Activated T-cell treated with anti-CD3 and anti-CD28 coated beads for 4 hours (primary cell): ENCODE measurements around the gene BTRC.

Experiments
- DNase-seq: peaks from one replicate; pipeline ENCODE4 v3.0.0-alpha.2; 2020

The BTRC gene

DNA sequence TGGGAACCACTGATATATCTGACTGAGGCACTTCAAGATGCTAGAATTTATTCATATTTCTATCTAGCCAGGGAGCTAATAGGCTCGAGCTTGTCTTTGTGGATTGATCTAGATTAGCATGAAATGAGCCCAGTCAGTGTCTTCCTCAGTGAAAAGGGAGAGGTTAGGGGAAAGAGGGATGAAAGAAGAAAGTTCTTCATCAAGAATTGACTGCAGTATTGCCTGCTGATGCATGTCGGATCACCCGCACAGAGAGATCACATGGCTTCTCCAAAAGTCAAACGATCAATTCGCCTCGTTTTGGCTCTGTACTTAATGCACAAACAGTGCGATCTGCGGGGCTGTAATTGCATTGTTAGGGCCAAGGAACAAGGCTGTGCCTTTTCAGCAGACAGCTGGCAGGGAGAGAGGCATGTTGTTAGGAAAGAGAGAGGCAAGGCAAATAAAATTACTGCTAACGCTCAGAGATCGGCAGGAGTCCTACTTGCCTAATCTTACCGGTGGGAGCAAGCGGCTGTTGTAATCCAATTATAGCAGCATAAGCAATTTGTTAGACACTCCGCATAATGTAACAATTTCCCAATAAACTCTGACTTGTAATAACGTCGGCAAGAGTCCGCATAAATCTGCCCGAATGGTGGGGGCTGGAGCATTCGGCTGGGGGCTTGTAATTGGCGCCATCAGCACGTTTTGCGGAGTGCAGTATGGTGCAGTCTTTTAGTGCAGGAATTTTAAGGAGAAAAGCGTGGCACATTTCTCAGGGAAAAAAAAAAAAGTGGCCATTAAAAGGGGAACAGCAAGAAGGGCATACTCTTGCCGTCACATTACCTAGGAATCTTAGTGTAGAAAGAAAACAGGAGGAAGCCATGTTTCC, 132.0 kb downstream of the BTRC start:
- no peak for DNase-seq

DNA sequence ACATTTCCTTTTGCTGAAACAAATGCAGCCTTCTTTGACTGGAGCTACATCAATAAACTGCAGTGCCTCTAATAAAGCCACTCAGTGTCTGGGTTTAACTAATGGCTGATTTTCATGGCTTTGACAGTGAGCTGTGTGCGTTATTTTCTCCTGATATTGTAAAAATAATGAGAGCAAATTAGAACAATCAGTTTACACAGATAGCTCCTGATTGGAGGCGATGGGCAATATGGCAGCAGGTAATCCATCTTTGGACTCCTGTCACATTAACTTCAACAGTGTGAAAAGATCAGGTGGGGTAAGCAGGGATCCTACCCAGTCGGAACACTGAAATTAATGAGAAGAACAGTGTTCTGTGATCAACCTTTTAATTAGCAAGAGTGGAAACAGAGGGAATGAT, 133.4 kb downstream of the BTRC start:
- no peak for DNase-seq

DNA sequence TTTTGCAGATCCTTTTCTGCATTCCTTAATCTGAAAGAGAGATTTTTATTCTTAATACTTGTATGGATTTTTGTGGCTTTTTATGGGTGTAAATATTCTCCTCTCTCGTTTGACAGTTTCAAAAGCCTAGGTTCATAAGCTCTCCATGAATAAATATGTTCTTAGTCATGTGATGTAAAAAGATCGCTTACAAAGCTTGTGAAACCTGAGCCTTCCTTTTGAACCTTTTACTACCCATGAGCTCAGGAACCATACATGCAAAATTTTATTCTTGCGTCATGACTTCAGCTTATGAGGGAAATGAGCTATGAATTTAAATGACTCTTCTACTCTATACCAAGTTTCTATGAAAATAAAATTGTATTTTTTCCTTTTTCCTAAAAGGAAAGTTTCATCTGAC, 135.4 kb downstream of the BTRC start:
- no peak for DNase-seq

DNA sequence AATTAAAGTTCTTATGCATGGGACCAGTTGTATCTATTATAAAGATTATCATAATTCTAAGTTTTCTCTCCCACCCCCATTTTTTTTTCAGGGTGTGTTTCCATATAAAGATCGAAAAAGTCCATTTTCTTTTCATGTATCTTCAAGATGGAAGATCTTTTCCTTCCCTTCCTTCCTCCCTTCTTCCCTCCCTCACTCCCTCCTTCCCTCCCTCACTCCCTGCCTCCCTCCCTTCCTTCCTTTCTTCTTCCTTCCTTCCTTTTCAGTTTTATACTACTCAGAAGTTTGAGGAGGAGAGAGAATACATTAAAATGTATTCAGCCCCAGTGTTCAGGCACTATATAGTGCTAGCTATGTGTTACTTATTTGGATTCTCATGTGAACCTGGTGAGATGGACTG, 136.1 kb downstream of the BTRC start:
- no peak for DNase-seq

DNA sequence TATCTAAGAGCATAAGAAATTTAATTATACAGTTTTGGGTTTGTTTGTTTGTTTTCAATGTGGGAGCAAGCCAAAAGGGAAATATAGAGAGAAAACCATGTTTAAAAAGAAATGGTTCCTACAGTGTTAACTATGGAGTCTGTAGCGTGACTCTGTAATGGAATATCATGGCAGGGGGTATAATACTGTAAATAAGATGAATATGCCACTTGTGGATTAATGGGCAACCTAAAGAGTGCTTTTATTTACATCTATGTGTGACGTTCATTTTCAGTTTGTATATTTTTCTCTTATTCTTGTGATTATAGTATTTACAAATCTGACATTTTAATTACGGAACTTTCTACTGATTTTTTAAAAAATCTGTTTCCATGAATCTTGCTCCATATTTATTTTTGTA, 138.2 kb downstream of the BTRC start:
- no peak for DNase-seq

DNA sequence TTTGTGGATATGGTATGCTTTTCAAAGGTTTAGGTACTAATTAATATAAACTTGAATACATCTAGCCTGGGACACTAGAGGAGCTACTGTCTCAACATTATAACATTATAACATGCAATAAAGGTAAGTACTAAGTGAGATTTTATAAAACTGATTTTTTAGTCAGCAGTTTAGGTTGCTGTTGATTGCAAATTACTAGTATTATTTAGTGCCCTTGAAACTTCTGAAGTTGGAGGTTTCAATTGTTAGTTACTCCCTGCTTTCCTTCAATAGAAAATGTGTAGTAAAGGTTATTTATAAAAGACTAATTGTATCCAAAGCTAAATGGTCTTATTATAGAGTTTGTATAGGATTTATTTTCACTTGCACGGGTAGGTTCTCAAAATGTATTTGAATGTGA, 138.8 kb downstream of the BTRC start:
- DNase-seq: no peak

DNA sequence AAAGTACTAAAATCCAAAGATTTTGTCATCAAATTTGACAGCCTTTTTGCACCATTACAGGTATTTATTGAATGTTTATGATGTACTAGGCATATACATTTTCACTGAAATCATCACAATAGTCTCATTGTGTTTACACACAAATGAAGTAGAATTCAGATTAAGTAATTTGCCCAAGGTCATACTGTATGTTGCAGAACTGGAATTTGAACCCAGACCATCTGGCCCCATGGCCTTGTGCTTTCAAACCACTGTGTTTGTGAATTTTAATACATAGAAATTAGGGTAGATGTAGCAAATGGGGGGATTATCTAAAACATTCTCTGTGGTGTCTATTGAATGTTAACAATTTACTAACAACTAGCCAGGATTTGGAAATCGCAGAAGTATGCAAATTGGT, 139.3 kb downstream of the BTRC start:
- DNase-seq: no peak

DNA sequence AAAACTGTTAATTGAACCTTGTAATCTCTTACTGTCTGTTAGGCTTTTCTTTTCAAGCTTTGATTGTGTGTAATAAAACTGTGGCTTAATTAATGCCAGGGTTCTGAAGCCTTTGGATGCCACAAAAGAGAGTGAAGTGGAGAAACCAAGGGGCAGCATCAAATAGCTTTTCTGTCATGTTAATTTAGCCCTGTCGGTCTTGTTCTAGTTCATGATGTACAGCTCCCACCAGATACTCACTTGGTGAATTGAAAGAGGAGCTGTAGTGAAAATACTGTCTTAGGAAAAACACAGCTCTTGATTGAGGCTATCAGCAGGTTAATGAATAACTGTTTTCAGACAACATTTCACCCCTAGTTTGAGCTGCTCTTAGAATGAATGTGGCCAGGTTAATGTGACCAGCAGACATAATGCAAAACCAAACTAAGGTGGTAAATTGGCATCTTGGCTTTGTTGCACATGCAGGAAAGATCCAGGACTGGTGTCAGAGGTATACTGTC, 139.9 kb downstream of the BTRC start:
- DNase-seq: no peak

DNA sequence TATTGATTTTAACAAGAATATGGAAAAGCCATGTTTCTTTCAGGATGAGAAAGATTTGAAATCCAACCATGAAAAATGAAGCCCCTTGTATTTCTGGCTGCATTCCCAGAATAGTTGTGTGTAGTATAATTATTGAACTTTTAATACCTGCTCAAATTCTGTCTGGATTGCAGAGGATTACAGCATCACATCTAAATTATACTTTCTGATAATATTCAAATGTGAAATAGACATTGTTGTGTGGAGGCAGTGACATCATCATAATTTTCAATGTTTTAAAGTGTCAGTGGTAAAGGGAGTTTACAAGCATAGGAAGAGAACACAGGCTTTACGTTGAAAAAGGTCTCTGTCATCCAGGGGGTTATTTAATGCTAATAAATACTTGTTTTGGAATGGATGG, 140.7 kb downstream of the BTRC start:
- DNase-seq: no peak

DNA sequence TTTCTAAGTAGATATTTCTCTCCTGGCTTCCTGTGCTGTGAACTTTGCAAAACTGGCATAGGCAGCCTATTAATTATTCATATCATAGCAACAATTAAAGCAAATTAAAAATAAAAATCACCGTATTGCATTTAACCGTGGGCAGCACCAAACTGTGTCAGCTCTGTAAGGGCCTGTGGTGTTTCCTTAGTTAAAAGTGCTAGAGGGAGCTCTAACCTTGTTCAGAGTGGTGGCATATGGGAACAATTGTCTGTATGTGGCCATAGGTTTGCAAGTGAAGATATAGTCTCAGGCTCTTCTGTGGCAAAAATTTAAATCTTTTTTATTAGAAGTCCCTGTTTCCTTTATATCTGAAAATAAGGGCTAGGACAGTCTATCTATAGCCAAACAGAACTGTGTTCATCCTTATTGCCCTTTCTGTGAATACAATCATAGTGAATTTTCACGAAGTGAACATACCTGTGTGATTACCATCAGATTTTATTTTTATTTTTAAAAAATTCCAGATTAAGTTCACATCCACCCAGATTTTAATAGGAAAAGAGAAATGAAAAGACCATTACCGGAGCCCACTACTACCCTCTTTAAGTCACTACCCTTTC, 141.5 kb downstream of the BTRC start:
- no peak for DNase-seq

DNA sequence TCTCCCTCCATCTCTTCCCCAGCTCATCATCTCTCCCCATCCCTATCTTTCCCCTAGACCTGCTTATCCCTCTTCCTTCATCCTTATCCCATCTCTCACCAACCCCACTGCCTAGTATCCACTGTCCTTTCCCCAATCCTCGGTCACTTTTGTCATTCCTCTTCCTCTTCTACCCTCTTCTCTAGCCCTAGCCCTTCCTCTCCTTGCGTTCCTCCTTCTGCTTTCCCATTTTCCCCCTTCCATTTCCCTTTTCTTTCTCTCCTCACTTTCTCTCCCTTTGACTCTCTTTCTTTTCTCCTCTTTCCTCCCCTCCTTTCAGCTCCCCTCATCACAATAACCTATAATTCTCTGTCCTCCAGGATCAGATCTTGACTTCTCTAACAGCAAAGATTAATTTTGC, 150.5 kb downstream of the BTRC start:
- no peak for DNase-seq

DNA sequence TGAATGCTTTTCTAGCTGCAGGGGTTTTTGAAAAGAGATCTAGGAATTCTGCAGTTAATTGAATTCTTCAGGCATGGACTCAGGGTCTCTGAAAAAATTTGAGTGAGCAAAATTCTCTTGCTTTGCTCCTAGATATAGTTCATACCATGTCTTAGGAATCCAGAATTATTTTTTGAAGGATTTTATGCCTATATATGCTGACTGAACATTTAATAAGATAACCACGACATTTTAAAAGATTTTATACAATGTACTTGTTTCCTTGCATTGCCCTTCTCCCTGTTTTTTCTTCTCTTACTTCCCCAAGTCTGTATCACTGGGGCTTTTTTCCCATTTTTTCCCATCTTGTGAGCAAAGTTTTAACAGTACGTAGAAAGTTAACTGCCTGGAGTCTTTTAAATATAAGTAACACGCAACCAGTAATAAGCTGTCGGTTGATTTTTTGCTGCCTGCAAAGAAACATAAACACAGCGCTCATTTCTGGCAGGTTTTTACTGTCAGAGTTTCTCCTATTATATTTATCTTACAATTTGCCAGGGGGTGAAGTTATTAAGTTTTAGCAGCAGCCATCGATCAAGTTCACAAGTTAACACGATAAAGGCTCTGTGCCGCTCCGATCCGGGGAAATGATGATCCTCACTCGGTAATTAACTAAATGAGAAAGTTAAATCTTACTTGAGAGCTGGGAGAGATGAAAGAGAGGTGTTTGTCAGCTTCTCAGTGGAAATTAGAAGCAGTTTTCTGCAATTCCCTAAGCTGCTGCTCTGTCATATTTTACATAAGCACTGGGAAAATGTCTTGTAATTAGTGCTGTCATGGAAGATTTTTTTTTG, 153.1 kb downstream of the BTRC start:
- no peak for DNase-seq

DNA sequence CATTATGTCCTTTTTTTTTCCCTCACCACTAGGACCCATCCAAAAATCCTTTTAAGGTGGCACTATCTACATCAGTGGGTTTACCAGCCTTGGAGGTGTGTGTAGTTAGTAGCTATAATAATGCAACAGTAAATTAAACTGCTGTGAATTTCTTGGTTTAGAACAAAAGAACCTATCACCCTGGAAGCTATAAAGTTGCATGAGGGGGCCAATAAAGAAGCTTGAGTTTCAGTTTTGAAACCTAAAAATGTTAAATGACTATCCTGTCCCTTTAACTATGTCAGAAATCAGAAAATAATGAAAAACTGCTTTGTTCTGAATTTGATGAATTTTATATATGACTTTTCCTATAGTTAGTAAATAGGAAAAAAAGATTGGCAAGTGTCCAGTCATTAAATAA, 153.9 kb downstream of the BTRC start:
- DNase-seq: no peak

DNA sequence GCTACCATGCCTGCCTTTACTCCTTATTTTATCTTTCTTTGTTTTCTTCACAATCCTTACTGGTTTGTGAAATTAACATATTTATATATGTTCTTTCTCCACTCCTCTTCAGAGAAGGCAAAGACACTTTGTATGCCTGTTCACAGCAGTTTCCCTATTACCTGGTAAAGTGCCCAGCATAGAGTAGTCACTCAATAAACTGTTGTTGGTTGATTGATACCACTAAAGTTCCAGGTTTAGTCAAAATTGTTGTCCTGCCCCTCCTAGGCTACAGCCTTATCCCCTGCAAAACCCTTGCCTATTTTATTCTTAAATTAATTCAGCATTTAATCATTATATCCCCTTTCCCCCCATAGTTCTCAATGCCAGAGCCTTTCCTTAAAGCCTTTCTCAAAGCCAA, 158.0 kb downstream of the BTRC start:
- no peak for DNase-seq

DNA sequence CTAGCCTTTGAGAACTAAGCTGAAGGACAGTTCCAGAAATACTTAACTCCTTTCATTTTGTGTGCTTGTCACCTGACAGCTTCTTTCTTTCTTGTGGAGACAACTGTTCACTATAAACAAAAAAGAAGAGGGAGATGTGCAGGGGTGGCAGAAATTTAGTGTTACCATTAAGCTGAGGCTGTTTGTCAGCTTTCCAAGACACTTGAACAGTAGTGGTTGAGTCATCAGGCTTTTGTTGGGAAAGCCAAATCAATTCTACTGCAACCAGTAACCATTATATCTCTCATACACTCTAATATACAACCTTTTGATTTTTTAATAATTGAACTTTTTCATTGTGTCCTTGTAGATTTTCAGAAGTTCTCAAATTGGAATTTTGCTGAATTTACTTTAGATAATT, 158.8 kb downstream of the BTRC start:
- DNase-seq: no peak

DNA sequence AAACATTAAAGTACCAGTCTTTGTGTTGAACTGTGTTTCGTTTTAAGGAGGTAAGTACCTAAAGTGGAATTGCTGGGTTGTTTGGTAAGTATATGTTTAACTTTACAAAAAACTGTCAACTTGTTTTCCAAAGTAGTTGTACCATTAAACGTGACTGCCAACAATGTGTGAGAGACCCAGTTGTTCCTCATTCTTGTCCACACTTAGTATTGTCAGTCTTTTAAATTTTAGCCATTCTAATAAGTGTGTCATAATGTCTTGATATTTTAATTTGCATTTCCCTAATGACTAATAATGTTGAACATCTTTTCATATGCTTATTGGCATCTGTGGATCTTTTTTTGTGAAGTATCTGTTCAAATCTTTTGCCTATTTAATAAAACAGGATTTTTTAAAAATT, 159.8 kb downstream of the BTRC start:
- no peak for DNase-seq

DNA sequence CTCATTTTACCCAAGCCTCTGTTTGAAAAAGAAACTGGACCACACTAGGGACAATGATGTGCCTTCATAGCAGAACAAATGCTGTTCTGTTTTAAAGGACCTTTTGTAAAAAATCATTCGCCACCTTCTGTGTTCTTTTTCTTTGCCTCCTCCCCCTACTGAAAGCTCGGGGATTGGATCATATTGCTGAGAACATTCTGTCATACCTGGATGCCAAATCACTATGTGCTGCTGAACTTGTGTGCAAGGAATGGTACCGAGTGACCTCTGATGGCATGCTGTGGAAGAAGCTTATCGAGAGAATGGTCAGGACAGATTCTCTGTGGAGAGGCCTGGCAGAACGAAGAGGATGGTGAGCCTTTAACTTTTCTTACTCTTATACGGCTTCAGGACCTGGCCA, 171.9 kb downstream of the BTRC start:
- DNase-seq: no peak

DNA sequence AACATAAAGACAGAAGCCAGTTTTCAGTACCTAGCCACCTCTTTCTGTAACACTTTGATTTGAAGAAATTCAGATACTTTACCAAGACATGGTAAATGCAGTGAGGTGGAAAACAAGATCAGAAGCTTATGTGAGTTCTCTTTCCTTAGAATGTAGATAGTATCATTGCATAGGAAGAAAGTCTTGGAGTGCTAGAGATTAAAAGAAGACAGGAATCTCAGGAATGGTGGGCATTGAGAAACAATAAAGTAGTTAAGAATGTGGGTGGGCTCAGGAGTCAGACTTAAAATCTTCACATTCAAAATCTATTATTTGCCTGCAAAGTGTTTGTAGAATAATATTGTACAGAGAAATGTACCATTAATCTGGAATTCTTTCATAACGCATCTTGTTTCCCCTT, 175.2 kb downstream of the BTRC start:
- DNase-seq: no peak

DNA sequence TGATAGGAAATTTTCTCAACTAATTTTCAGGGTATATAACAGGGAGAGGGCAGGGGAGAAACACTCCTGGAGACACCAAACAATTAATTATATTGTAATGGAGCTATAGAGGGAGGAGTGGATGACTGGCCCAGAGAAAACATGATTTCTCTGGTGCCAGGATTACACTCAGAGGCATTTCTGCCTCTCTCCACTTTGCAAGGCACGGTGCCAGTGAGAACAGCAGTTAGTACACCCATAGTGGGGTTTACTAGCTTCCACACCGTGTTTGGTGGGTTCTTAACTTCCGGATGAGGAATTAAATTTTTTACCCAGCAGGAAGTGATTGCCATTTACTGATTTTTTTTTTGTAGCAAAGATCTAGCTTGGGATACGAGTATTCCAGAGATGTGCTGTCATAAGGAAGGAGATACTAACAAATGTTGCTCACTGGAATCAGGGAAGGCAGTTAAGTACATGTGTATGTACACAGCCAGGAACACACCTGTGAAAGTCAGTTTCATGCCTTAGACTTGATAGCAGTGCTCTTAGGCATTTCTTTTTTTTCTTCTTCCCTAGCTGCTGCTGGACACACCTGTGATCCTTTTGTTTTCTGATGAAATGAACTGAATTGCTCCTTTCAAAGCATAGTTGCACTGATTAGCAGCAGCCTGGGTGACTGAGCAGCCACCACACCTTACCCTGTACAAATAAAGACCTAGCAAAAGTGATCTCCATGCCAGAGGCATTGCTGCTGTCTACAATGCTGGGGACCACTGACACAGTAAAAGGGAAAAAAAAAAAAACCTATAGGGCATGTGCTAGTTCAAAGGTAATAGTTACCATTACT, 176.0 kb downstream of the BTRC start:
- DNase-seq: no peak

DNA sequence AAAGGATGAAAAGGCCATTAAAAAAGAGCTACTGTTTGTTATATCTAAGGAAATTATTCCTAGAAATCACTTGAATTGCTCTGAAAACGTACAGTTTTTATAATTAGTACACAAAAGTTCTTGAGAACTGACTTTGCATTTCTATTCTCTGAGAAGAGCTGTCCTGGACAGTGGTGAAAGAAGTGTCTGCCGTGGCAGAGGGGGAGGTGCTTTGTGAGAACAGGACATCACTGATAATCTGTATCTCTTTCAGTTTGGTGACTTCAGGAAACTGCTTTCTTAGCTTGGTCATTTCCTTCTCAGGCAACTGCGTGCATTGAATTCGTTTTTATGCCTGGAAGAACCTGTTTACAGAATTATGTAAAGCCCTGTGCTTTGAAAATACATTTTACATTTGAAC, 182.0 kb downstream of the BTRC start:
- DNase-seq: no peak

DNA sequence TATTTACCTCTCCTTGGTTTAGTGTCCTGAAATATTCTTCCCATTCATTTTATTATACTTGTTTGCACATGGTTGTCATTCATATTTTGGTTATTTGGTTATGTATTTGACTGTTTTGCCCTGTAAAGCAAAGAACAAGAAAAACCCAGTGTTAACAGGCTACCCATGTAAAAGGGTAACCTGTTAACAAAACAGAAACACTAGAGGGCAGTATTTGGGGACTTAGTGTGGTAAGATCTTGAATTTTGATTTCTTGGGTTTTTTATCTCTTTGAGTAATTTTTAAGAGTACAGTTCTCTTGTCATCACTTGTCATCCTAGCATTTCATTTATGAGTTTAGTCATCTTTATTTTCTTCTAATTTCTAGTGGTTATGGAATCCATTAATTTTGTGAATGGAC, 182.8 kb downstream of the BTRC start:
- DNase-seq: no peak

DNA sequence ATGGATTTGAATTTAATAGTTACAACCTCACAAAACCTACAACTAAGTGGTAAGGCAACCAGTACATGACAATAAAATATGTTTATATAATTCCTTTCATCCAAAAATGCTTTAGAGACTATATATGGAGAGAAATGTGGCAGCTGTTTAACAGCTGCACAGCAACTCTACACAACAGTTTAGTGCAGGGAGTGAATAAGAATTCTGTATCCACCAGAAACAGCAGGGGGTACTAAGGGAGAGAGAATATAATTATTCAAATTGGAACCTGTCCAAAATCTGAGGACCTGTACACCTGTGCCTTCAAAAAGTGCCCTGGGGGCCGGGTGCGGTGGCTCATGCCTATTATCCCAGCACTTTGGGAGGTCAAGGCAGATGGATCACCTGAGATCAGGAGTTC, 184.5 kb downstream of the BTRC start:
- no peak for DNase-seq

DNA sequence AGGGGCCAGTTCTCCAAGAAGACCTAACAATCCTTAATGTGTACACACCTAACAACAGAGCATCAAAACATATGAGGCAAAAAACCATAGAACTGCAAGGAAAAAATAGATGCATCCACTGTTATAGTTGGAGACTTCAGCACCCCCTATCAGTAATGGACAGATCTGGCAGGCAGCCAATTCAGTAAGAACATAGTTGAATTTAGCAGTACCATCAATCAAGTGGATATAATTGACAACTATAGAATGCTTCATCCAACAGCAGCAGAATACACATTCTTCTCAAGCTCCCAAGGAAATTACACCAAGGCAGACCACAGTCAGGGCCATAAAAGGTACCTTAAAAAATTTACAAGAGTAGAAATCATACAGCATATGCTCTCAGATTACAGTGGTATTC, 191.9 kb downstream of the BTRC start:
- no peak for DNase-seq
